ENCODE data around the gene UGT1A9. TPM values are rescaled to one million over a fixed set of nuclear protein-coding genes. Genes with fewer than 3 reads are reported as not detected.
"Not testable (repeated sequence)": the region's sequence is repeated elsewhere in the genome, so short reads cannot be mapped to it uniquely, and the experiment has no call there.

Gene UGT1A9
- total RNA-seq, 1 donor, result not detected

- H3K4me1 ChIP-seq (ENCODE audit: insufficient read depth, low read length), result no peaks in the 10 kb centered on the region
- no peaks in the 10 kb centered on the region for H3K27me3 ChIP-seq (ENCODE audit: insufficient read depth, low read length)
- H3K4me3 ChIP-seq (ENCODE audit: low read length), result no peak overlapping the region
- no peaks in the 10 kb centered on the region for H3K9me3 ChIP-seq (ENCODE audit: low read depth, low read length)
These were observed 20.0 kb downstream of the UGT1A9 start for GRCh38 chr2:233691443-233692433.

GRCh38 chr2:233692648-233693047 lies 20.9 kb downstream of the UGT1A9 start, which contains the start of gene UGT1A6:
Gene UGT1A6 (plus strand): TSS chr2:233692890. CDS start chr2:233693005, 115 bp downstream.
- H3K4me3 ChIP-seq (ENCODE audit: low read length), result no peak within 1 kb of the TSS
- no peaks in the 10 kb centered on the region for H3K9me3 ChIP-seq (ENCODE audit: low read depth, low read length)
- no peaks in the 10 kb centered on the region for H3K4me1 ChIP-seq (ENCODE audit: insufficient read depth, low read length)
- H3K27me3 ChIP-seq (ENCODE audit: insufficient read depth, low read length), result no peaks in the 10 kb centered on the region

GRCh38 chr2:233693963-233694362 lies 22.3 kb downstream of the UGT1A9 start:
- no peaks in the 10 kb centered on the region for H3K27me3 ChIP-seq (ENCODE audit: insufficient read depth, low read length)
- no peaks in the 10 kb centered on the region for H3K9me3 ChIP-seq (ENCODE audit: low read depth, low read length)
- H3K4me3 ChIP-seq (ENCODE audit: low read length), result no peak overlapping the region
- H3K4me1 ChIP-seq (ENCODE audit: insufficient read depth, low read length), result no peaks in the 10 kb centered on the region

GRCh38 chr2:233698740-233699139 lies 27.0 kb downstream of the UGT1A9 start:
- Histone ChIP-seq H3K4me3 (ENCODE audit: low read length) (no peak overlapping the region), H3K4me1 (ENCODE audit: insufficient read depth, low read length) (no peaks in the 10 kb centered on the region), H3K27me3 (ENCODE audit: insufficient read depth, low read length) (no peaks in the 10 kb centered on the region), H3K9me3 (ENCODE audit: low read depth, low read length) (no peaks in the 10 kb centered on the region)

GRCh38 chr2:233699424-233700027 lies 27.8 kb downstream of the UGT1A9 start:
- Histone ChIP-seq H3K4me1 (ENCODE audit: insufficient read depth, low read length) (no peaks in the 10 kb centered on the region), H3K4me3 (ENCODE audit: low read length) (no peak overlapping the region), H3K9me3 (ENCODE audit: low read depth, low read length) (no peaks in the 10 kb centered on the region), H3K27me3 (ENCODE audit: insufficient read depth, low read length) (no peaks in the 10 kb centered on the region)

- Histone ChIP-seq H3K27me3 (ENCODE audit: insufficient read depth, low read length) (no peaks in the 10 kb centered on the region), H3K4me1 (ENCODE audit: insufficient read depth, low read length) (no peaks in the 10 kb centered on the region), H3K4me3 (ENCODE audit: low read length) (no peak overlapping the region), H3K9me3 (ENCODE audit: low read depth, low read length) (no peaks in the 10 kb centered on the region)
These were observed 28.4 kb downstream of the UGT1A9 start for GRCh38 chr2:233700028-233700635.

- not testable (repeated sequence) for H3K27me3 ChIP-seq (ENCODE audit: insufficient read depth, low read length); H3K4me3 ChIP-seq (ENCODE audit: low read length); H3K4me1 ChIP-seq (ENCODE audit: insufficient read depth, low read length); H3K9me3 ChIP-seq (ENCODE audit: low read depth, low read length)
These were observed 29.1 kb downstream of the UGT1A9 start for GRCh38 chr2:233700842-233701241.

GRCh38 chr2:233702238-233702637 lies 30.5 kb downstream of the UGT1A9 start:
- no peak overlapping the region for H3K4me3 ChIP-seq (ENCODE audit: low read length)
- H3K4me1 ChIP-seq (ENCODE audit: insufficient read depth, low read length), result no peaks in the 10 kb centered on the region
- no peaks in the 10 kb centered on the region for H3K9me3 ChIP-seq (ENCODE audit: low read depth, low read length)
- H3K27me3 ChIP-seq (ENCODE audit: insufficient read depth, low read length), result no peaks in the 10 kb centered on the region

- H3K4me3 ChIP-seq (ENCODE audit: low read length), result no peak overlapping the region
- no peaks in the 10 kb centered on the region for H3K4me1 ChIP-seq (ENCODE audit: insufficient read depth, low read length)
- H3K27me3 ChIP-seq (ENCODE audit: insufficient read depth, low read length), result peaks cover 4% of the 10 kb centered on the region
- no peaks in the 10 kb centered on the region for H3K9me3 ChIP-seq (ENCODE audit: low read depth, low read length)
These were observed 34.3 kb downstream of the UGT1A9 start for GRCh38 chr2:233705911-233706506.

GRCh38 chr2:233706720-233707119 lies 35.0 kb downstream of the UGT1A9 start:
- Histone ChIP-seq H3K9me3 (ENCODE audit: low read depth, low read length) (no peaks in the 10 kb centered on the region), H3K27me3 (ENCODE audit: insufficient read depth, low read length) (peaks cover 4% of the 10 kb centered on the region), H3K4me1 (ENCODE audit: insufficient read depth, low read length) (no peaks in the 10 kb centered on the region), H3K4me3 (ENCODE audit: low read length) (no peak overlapping the region)

GRCh38 chr2:233707940-233708644 lies 36.4 kb downstream of the UGT1A9 start:
- H3K4me1 ChIP-seq (ENCODE audit: insufficient read depth, low read length), result no peaks in the 10 kb centered on the region
- H3K9me3 ChIP-seq (ENCODE audit: low read depth, low read length), result no peaks in the 10 kb centered on the region
- H3K4me3 ChIP-seq (ENCODE audit: low read length), result no peak overlapping the region
- peaks cover 4% of the 10 kb centered on the region for H3K27me3 ChIP-seq (ENCODE audit: insufficient read depth, low read length)

GRCh38 chr2:233708942-233709341 lies 37.2 kb downstream of the UGT1A9 start:
- Histone ChIP-seq H3K9me3 (ENCODE audit: low read depth, low read length) (no peaks in the 10 kb centered on the region), H3K4me1 (ENCODE audit: insufficient read depth, low read length) (no peaks in the 10 kb centered on the region), H3K4me3 (ENCODE audit: low read length) (no peak overlapping the region)

GRCh38 chr2:233711312-233712008 lies 39.8 kb downstream of the UGT1A9 start:
- H3K4me3 ChIP-seq (ENCODE audit: low read length), result no peak overlapping the region
- H3K4me1 ChIP-seq (ENCODE audit: insufficient read depth, low read length), result no peaks in the 10 kb centered on the region
- H3K27me3 ChIP-seq (ENCODE audit: insufficient read depth, low read length), result peaks cover 7% of the 10 kb centered on the region
- H3K9me3 ChIP-seq (ENCODE audit: low read depth, low read length), result no peaks in the 10 kb centered on the region

More at GRCh38 chr2:233708942-233709341, 37.2 kb downstream of the UGT1A9 start:
- peaks cover 4% of the 10 kb centered on the region for H3K27me3 ChIP-seq (ENCODE audit: insufficient read depth, low read length)

Data from mononuclear cell (primary cell).